Kidney epithelial cell (primary cell): ENCODE data around the gene C1QTNF9. TPM values are rescaled to one million over a fixed set of nuclear protein-coding genes. Genes with fewer than 3 reads are reported as not detected.

Experiments
- DNase-seq: peaks from one replicate; pipeline ENCODE4 v3.0.0-alpha.2; 2010; ENCODE audit warnings: low read depth
- H3K27me3 ChIP-seq: 2 replicates; pipeline ENCODE4 v1.6.0; 2011; ENCODE audit warnings: low read length; ENCODE audit not compliant: control insufficient read depth, insufficient read depth
- H3K36me3 ChIP-seq: 2 replicates; pipeline ENCODE4 v1.5.1; 2011; ENCODE audit warnings: low read length; ENCODE audit not compliant: control insufficient read depth, insufficient read depth
- H3K4me3 ChIP-seq: 2 replicates; pipeline ENCODE4 v1.5.1; 2011; ENCODE audit warnings: low read depth, mild to moderate bottlenecking, control low read depth, low read length
- CTCF ChIP-seq: IDR thresholded peaks from 2 replicates; pipeline ENCODE4 v1.5.1; 2011; ENCODE audit warnings: mild to moderate bottlenecking, moderate library complexity, low read length, control low read depth, inconsistent platforms; ENCODE audit not compliant: insufficient read depth, poor library complexity, severe bottlenecking
- total RNA-seq: library from RNA; depleted of rRNA; stranded (reverse); fragments of >200 nt; gene quantifications from 2 replicates; pipeline ENCODE4 v1.2.3, GENCODE V29; 2015

The C1QTNF9 gene
- total RNA-seq, 1 donor from 2014 or later = not detected

GRCh38 chr13:24279327-24280110, 29.9 kb upstream of the C1QTNF9 start:
- no peak for TF ChIP-seq CTCF
- H3K4me3 ChIP-seq = no peak overlapping the region
- no peak for DNase-seq
- H3K27me3 ChIP-seq = no peaks in the 10 kb centered on the region
- H3K36me3 ChIP-seq = no peaks in the 10 kb centered on the region

GRCh38 chr13:24280720-24281119, 28.7 kb upstream of the C1QTNF9 start:
- TF ChIP-seq CTCF = no peak
- DNase-seq = no peak
- no peaks in the 10 kb centered on the region for H3K36me3 ChIP-seq
- H3K27me3 ChIP-seq = no peaks in the 10 kb centered on the region
- no peak overlapping the region for H3K4me3 ChIP-seq

- Histone ChIP-seq H3K36me3 (no peaks in the 10 kb centered on the region), H3K27me3 (no peaks in the 10 kb centered on the region), H3K4me3 (no peak overlapping the region)
- DNase-seq = no peak
- TF ChIP-seq CTCF = no peak
Observed at GRCh38 chr13:24281188-24282008, 28.0 kb upstream of the C1QTNF9 start.

- TF ChIP-seq CTCF = no peak
- no peaks in the 10 kb centered on the region for H3K27me3 ChIP-seq
- no peak for DNase-seq
Observed at GRCh38 chr13:24282256-24282655, 27.1 kb upstream of the C1QTNF9 start.

GRCh38 chr13:24284889-24285565, 24.4 kb upstream of the C1QTNF9 start:
- DNase-seq = no peak
- H3K36me3 ChIP-seq = no peaks in the 10 kb centered on the region
- no peaks in the 10 kb centered on the region for H3K27me3 ChIP-seq
- H3K4me3 ChIP-seq = no peak overlapping the region
- no peak for TF ChIP-seq CTCF

More at GRCh38 chr13:24282256-24282655, 27.1 kb upstream of the C1QTNF9 start:
- H3K36me3 ChIP-seq = no peaks in the 10 kb centered on the region
- no peak overlapping the region for H3K4me3 ChIP-seq
